A673 (cell line): ENCODE measurements around the gene SESN2. TPM values are rescaled to one million over a fixed set of nuclear protein-coding genes. Genes with fewer than 3 reads are reported as not detected.

Experiments
- BruUV-seq: library from RNA; stranded (reverse); fragments of 400-500 nt; replicated peaks from 2 replicates; lab custom pipeline; 2021; lab: Mats Ljungman, UMichigan
- CTCF ChIA-PET: fragments of 300-600 bp; sonication (Branson Sonifier 250); formaldehyde crosslinking; loops from one replicate; lab custom pipeline; 2022; ENCODE audit warnings: antibody characterized with exemption; lab: Charles Lee
- POLR2A ChIA-PET: fragments of 300-600 bp; sonication (Branson Sonifier 250); formaldehyde crosslinking; loops from one replicate; lab custom pipeline; 2022; ENCODE audit warnings: antibody characterized with exemption; ENCODE audit not compliant: low non-redundant PET; lab: Charles Lee
- DNase-seq: peaks from one replicate; pipeline ENCODE4 v3.0.0-alpha.2; 2015; ENCODE audit warnings: low spot score
- H3K27ac ChIP-seq: fragments of 200-600 bp; sonication (generic); 2 replicates; pipeline ENCODE4 v1.5.1; 2016; ENCODE audit warnings: mixed run types, low read depth, mild to moderate bottlenecking, mixed read lengths, antibody characterized with exemption, low read length; ENCODE audit not compliant: poor library complexity, severe bottlenecking
- H3K27me3 ChIP-seq: fragments of 200-600 bp; sonication (generic); replicated peaks from 2 replicates; pipeline ENCODE4 v1.6.1; 2017; ENCODE audit warnings: mixed run types, low read depth, mild to moderate bottlenecking, mixed read lengths, antibody characterized with exemption, low read length; ENCODE audit not compliant: insufficient read depth, poor library complexity
- H3K36me3 ChIP-seq: fragments of 200-600 bp; sonication (generic); 2 replicates; pipeline ENCODE4 v1.6.1; 2016; ENCODE audit warnings: mixed run types, mild to moderate bottlenecking, mixed read lengths, antibody characterized with exemption, low read length; ENCODE audit not compliant: insufficient read depth, poor library complexity, severe bottlenecking
- H3K4me1 ChIP-seq: fragments of 200-600 bp; sonication (generic); 2 replicates; pipeline ENCODE4 v1.6.1; 2017; ENCODE audit warnings: mixed run types, mild to moderate bottlenecking, mixed read lengths, antibody characterized with exemption, low read length; ENCODE audit not compliant: insufficient read depth, poor library complexity, severe bottlenecking
- H3K4me3 ChIP-seq: fragments of 200-600 bp; sonication (generic); 2 replicates; pipeline ENCODE4 v1.5.1; 2016; ENCODE audit warnings: low read depth, mixed run types, mild to moderate bottlenecking, mixed read lengths, low read length; ENCODE audit not compliant: poor library complexity, severe bottlenecking
- H3K9me3 ChIP-seq: fragments of 200-600 bp; sonication (generic); 2 replicates; pipeline ENCODE4 v1.6.1; 2016; ENCODE audit warnings: mixed run types, low read depth, mild to moderate bottlenecking, mixed read lengths, antibody characterized with exemption, low read length; ENCODE audit not compliant: poor library complexity, severe bottlenecking
- CTCF ChIP-seq: fragments of 300-800, 200-600 bp; sonication (generic); conservative IDR thresholded peaks from 2 replicates; pipeline ENCODE4 v1.5.1; 2017; ENCODE audit warnings: low read depth, mild to moderate bottlenecking, antibody characterized with exemption, low read length, moderate library complexity, mixed read lengths
- EZH2 ChIP-seq: fragments of 200-600 bp; sonication (generic); IDR thresholded peaks from 2 replicates; pipeline ENCODE4 v1.6.1; 2017; ENCODE audit warnings: borderline replicate concordance, low read depth, mild to moderate bottlenecking, mixed read lengths, antibody characterized with exemption, low read length; ENCODE audit not compliant: poor library complexity, severe bottlenecking
- intact Hi-C: fragments of 100-400 bp; cut with micrococcal nuclease; formaldehyde crosslinking; loops from one replicate; pipeline ENCODE4 v1.10.0; 2022; ENCODE audit not compliant: unreplicated experiment
- total RNA-seq: library from RNA; stranded (reverse); gene quantifications from 2 replicates; pipeline ENCODE4 v1.2.3, GENCODE V29; 2021

SESN2 gene
- total RNA-seq, 1 experiment from 2014 or later, result 15.7 TPM

- no peaks in the 10 kb centered on the region for H3K27me3 ChIP-seq
- no peak for TF ChIP-seq CTCF
- TF ChIP-seq EZH2, result no peak
- no TSS peak for BruUV-seq
- intact Hi-C loops, result no loop called here
- no peaks in the 10 kb centered on the region for H3K9me3 ChIP-seq
- H3K27ac ChIP-seq, result no peak overlapping the region
- peaks cover 5% of the 10 kb centered on the region for H3K4me1 ChIP-seq
- no peak for DNase-seq
- peak overlapping the region; percentile 79 for H3K4me3 ChIP-seq
- POLR2A ChIA-PET, result no interaction called here
- CTCF ChIA-PET, result no interaction called here
- peaks cover 20% of the 10 kb centered on the region for H3K36me3 ChIP-seq
These were observed 26.1 kb upstream of the SESN2 start for GRCh38 chr1:28233264-28233606.

- Histone ChIP-seq H3K36me3 (peaks cover 7% of the 10 kb centered on the region), H3K4me3 (peak within 1 kb of the TSS; percentile 97), H3K4me1 (peaks cover 5% of the 10 kb centered on the region), H3K9me3 (no peaks in the 10 kb centered on the region), H3K27me3 (no peaks in the 10 kb centered on the region), H3K27ac (peak within 1 kb of the TSS; percentile 82)
- BruUV-seq, result no TSS peak
- ChIA-PET CTCF (interaction anchor here (0.7 to 1.3 kb wide), 3 partner anchors 13 to 174 kb away, joined by 7 read pairs; no protein-coding TSS in a partner anchor), POLR2A (interaction anchor here (0.6 kb wide), 1 partner anchor 26 kb away, joined by 13 read pairs; no protein-coding TSS in a partner anchor)
- intact Hi-C loops, result no loop called here
- DNase-seq, result peak; percentile 99
- TF ChIP-seq CTCF (no peak), EZH2 (no peak)
These were observed 23.3 kb upstream of the SESN2 start, which contains the start of gene ATP5IF1 for GRCh38 chr1:28235755-28236655. Gene ATP5IF1, plus strand, starts transcription at chr1:28236124. Its CDS starts 60 bp downstream, at chr1:28236184.

GRCh38 chr1:28236656-28237322 is 22.5 kb upstream of the SESN2 start:
- Histone ChIP-seq H3K9me3 (no peaks in the 10 kb centered on the region), H3K27me3 (no peaks in the 10 kb centered on the region), H3K36me3 (peaks cover 7% of the 10 kb centered on the region), H3K4me3 (peak overlapping the region; percentile 97), H3K4me1 (peaks cover 5% of the 10 kb centered on the region), H3K27ac (peak overlapping the region; percentile 82)
- TF ChIP-seq EZH2 (no peak), CTCF (no peak)
- no TSS peak for BruUV-seq
- intact Hi-C loops, result no loop called here
- DNase-seq, result no peak
- ChIA-PET CTCF (interaction anchor here (1.3 kb wide), 1 partner anchor 12 kb away, joined by 7 read pairs; no protein-coding TSS in a partner anchor), POLR2A (no interaction called here)
